ENCODE data around the gene RPL10A. TPM values are rescaled to one million over a fixed set of nuclear protein-coding genes. Genes with fewer than 3 reads are reported as not detected.

Gene RPL10A
- total and polyA plus RNA-seq, 4 donors, result 809 to 1,774 (median 855) TPM

- no peak for DNase-seq (ENCODE audit: low read depth in 4 of 6, low spot score in 6 of 6)
- no peaks in the 10 kb centered on the region for H3K27me3 ChIP-seq (ENCODE audit: control insufficient read depth, insufficient read depth, low read length)
- peaks cover 53% of the 10 kb centered on the region for H3K36me3 ChIP-seq (ENCODE audit: control insufficient read depth, insufficient read depth, low read length)
- H3K27ac ChIP-seq (ENCODE audit: low read depth, low read length), result no peak overlapping the region
- peaks cover 32% of the 10 kb centered on the region for H3K4me1 ChIP-seq (ENCODE audit: control insufficient read depth, insufficient read depth, low read length)
- WGBS (ENCODE audit: insufficient coverage), result 90% methylated on average over 5 of the region's 9 CpGs
- no peak overlapping the region for H3K4me3 ChIP-seq (ENCODE audit: low read depth, low read length)
- no peaks in the 10 kb centered on the region for H3K9me3 ChIP-seq (ENCODE audit: control insufficient read depth, insufficient read depth, low read length)
These were observed 5.1 kb downstream of the RPL10A start for GRCh38 chr6:35473075-35473849.

GRCh38 chr6:35473850-35474130 lies 5.6 kb downstream of the RPL10A start:
- no peak overlapping the region for H3K4me3 ChIP-seq (ENCODE audit: low read depth, low read length)
- no peaks in the 10 kb centered on the region for H3K27me3 ChIP-seq (ENCODE audit: control insufficient read depth, insufficient read depth, low read length)
- H3K36me3 ChIP-seq (ENCODE audit: control insufficient read depth, insufficient read depth, low read length), result peaks cover 52% of the 10 kb centered on the region
- H3K27ac ChIP-seq (ENCODE audit: low read depth, low read length), result no peak overlapping the region
- no peaks in the 10 kb centered on the region for H3K9me3 ChIP-seq (ENCODE audit: control insufficient read depth, insufficient read depth, low read length)
- no peak for DNase-seq (ENCODE audit: low read depth in 4 of 6, low spot score in 6 of 6)
- peaks cover 27% of the 10 kb centered on the region for H3K4me1 ChIP-seq (ENCODE audit: control insufficient read depth, insufficient read depth, low read length)

GRCh38 chr6:35474131-35474941 lies 6.1 kb downstream of the RPL10A start:
- Histone ChIP-seq H3K36me3 (ENCODE audit: control insufficient read depth, insufficient read depth, low read length) (peaks cover 50% of the 10 kb centered on the region), H3K4me1 (ENCODE audit: control insufficient read depth, insufficient read depth, low read length) (peaks cover 21% of the 10 kb centered on the region), H3K27ac (ENCODE audit: low read depth, low read length) (no peak overlapping the region), H3K9me3 (ENCODE audit: control insufficient read depth, insufficient read depth, low read length) (no peaks in the 10 kb centered on the region), H3K4me3 (ENCODE audit: low read depth, low read length) (no peak overlapping the region), H3K27me3 (ENCODE audit: control insufficient read depth, insufficient read depth, low read length) (no peaks in the 10 kb centered on the region)
- 83% methylated on average over 7 of the region's 14 CpGs for WGBS (ENCODE audit: insufficient coverage)
- no peak for DNase-seq (ENCODE audit: low read depth in 4 of 6, low spot score in 6 of 6)

GRCh38 chr6:35474942-35475570 lies 6.9 kb downstream of the RPL10A start:
- no peak for DNase-seq (ENCODE audit: low read depth in 4 of 6, low spot score in 6 of 6)
- H3K27ac ChIP-seq (ENCODE audit: low read depth, low read length), result no peak overlapping the region
- peaks cover 15% of the 10 kb centered on the region for H3K4me1 ChIP-seq (ENCODE audit: control insufficient read depth, insufficient read depth, low read length)
- H3K4me3 ChIP-seq (ENCODE audit: low read depth, low read length), result no peak overlapping the region
- no peaks in the 10 kb centered on the region for H3K9me3 ChIP-seq (ENCODE audit: control insufficient read depth, insufficient read depth, low read length)
- WGBS (ENCODE audit: insufficient coverage), result 89% methylated on average over 16 of the region's 20 CpGs
- peaks cover 57% of the 10 kb centered on the region for H3K36me3 ChIP-seq (ENCODE audit: control insufficient read depth, insufficient read depth, low read length)
- H3K27me3 ChIP-seq (ENCODE audit: control insufficient read depth, insufficient read depth, low read length), result no peaks in the 10 kb centered on the region

- H3K9me3 ChIP-seq (ENCODE audit: control insufficient read depth, insufficient read depth, low read length), result no peaks in the 10 kb centered on the region
- H3K36me3 ChIP-seq (ENCODE audit: control insufficient read depth, insufficient read depth, low read length), result peaks cover 59% of the 10 kb centered on the region
- no peak overlapping the region for H3K27ac ChIP-seq (ENCODE audit: low read depth, low read length)
- DNase-seq (ENCODE audit: low read depth in 4 of 6, low spot score in 6 of 6), result no peak
- no peaks in the 10 kb centered on the region for H3K27me3 ChIP-seq (ENCODE audit: control insufficient read depth, insufficient read depth, low read length)
- peaks cover 10% of the 10 kb centered on the region for H3K4me1 ChIP-seq (ENCODE audit: control insufficient read depth, insufficient read depth, low read length)
- WGBS (ENCODE audit: insufficient coverage), result 100% methylated on average over 2 of the region's 4 CpGs
- no peak overlapping the region for H3K4me3 ChIP-seq (ENCODE audit: low read depth, low read length)
These were observed 7.4 kb downstream of the RPL10A start for GRCh38 chr6:35475573-35475972.

- H3K9me3 ChIP-seq (ENCODE audit: control insufficient read depth, insufficient read depth, low read length), result no peaks in the 10 kb centered on the region
- H3K4me3 ChIP-seq (ENCODE audit: low read depth, low read length), result no peak overlapping the region
- DNase-seq (ENCODE audit: low read depth in 4 of 6, low spot score in 6 of 6), result no peak
- 88% methylated on average over 14 of the region's 14 CpGs for WGBS (ENCODE audit: insufficient coverage)
- no peaks in the 10 kb centered on the region for H3K27me3 ChIP-seq (ENCODE audit: control insufficient read depth, insufficient read depth, low read length)
- H3K4me1 ChIP-seq (ENCODE audit: control insufficient read depth, insufficient read depth, low read length), result peaks cover 9% of the 10 kb centered on the region
- no peak overlapping the region for H3K27ac ChIP-seq (ENCODE audit: low read depth, low read length)
- peaks cover 58% of the 10 kb centered on the region for H3K36me3 ChIP-seq (ENCODE audit: control insufficient read depth, insufficient read depth, low read length)
These were observed 7.8 kb downstream of the RPL10A start for GRCh38 chr6:35476004-35476403.

- H3K27me3 ChIP-seq (ENCODE audit: control insufficient read depth, insufficient read depth, low read length), result no peaks in the 10 kb centered on the region
- H3K36me3 ChIP-seq (ENCODE audit: control insufficient read depth, insufficient read depth, low read length), result peaks cover 49% of the 10 kb centered on the region
- no peak overlapping the region for H3K27ac ChIP-seq (ENCODE audit: low read depth, low read length)
- peaks cover 9% of the 10 kb centered on the region for H3K4me1 ChIP-seq (ENCODE audit: control insufficient read depth, insufficient read depth, low read length)
- 92% methylated on average over 2 of the region's 8 CpGs for WGBS (ENCODE audit: insufficient coverage)
- H3K4me3 ChIP-seq (ENCODE audit: low read depth, low read length), result no peak overlapping the region
- no peaks in the 10 kb centered on the region for H3K9me3 ChIP-seq (ENCODE audit: control insufficient read depth, insufficient read depth, low read length)
- no peak for DNase-seq (ENCODE audit: low read depth in 4 of 6, low spot score in 6 of 6)
These were observed 8.8 kb downstream of the RPL10A start for GRCh38 chr6:35477028-35477427.

- Histone ChIP-seq H3K36me3 (ENCODE audit: control insufficient read depth, insufficient read depth, low read length) (peaks cover 46% of the 10 kb centered on the region), H3K4me1 (ENCODE audit: control insufficient read depth, insufficient read depth, low read length) (peaks cover 6% of the 10 kb centered on the region), H3K9me3 (ENCODE audit: control insufficient read depth, insufficient read depth, low read length) (no peaks in the 10 kb centered on the region), H3K27me3 (ENCODE audit: control insufficient read depth, insufficient read depth, low read length) (no peaks in the 10 kb centered on the region), H3K27ac (ENCODE audit: low read depth, low read length) (no peak overlapping the region), H3K4me3 (ENCODE audit: low read depth, low read length) (no peak overlapping the region)
- DNase-seq (ENCODE audit: low read depth in 4 of 6, low spot score in 6 of 6), result no peak
- 90% methylated on average over 3 of the region's 5 CpGs for WGBS (ENCODE audit: insufficient coverage)
These were observed 9.5 kb downstream of the RPL10A start for GRCh38 chr6:35477551-35478179.

- 87% methylated on average over 7 of the region's 7 CpGs for WGBS (ENCODE audit: insufficient coverage)
- Histone ChIP-seq H3K27me3 (ENCODE audit: control insufficient read depth, insufficient read depth, low read length) (no peaks in the 10 kb centered on the region), H3K4me1 (ENCODE audit: control insufficient read depth, insufficient read depth, low read length) (peaks cover 4% of the 10 kb centered on the region), H3K4me3 (ENCODE audit: low read depth, low read length) (no peak overlapping the region), H3K9me3 (ENCODE audit: control insufficient read depth, insufficient read depth, low read length) (no peaks in the 10 kb centered on the region), H3K36me3 (ENCODE audit: control insufficient read depth, insufficient read depth, low read length) (peaks cover 40% of the 10 kb centered on the region), H3K27ac (ENCODE audit: low read depth, low read length) (no peak overlapping the region)
- DNase-seq (ENCODE audit: low read depth in 4 of 6, low spot score in 6 of 6), result no peak
These were observed 10.1 kb downstream of the RPL10A start for GRCh38 chr6:35478259-35478658.

Measured in spinal cord (tissue), 10 donors.